Suprapubic skin (tissue), 4 donors: Measurements from ENCODE around the gene WDR76. TPM values are rescaled to one million over a fixed set of nuclear protein-coding genes. Genes with fewer than 3 reads are reported as not detected.

Source experiments
- DNase-seq, 2 donors: peaks; one replicate each; pipeline ENCODE4 v3.0.0-alpha.2; 2019; ENCODE audit warnings: low spot score in 2 of 2
- H3K27ac ChIP-seq: fragments of 200-600 bp; sonication (generic); one replicate; pipeline ENCODE4 v1.5.1; 2019
- H3K27me3 ChIP-seq: fragments of 200-600 bp; sonication (generic); one replicate; pipeline ENCODE4 v1.5.1; 2019
- H3K36me3 ChIP-seq: fragments of 200-600 bp; sonication (generic); one replicate; pipeline ENCODE4 v1.5.1; 2019
- H3K4me1 ChIP-seq: fragments of 200-600 bp; sonication (generic); one replicate; pipeline ENCODE4 v1.5.1; 2019
- H3K4me3 ChIP-seq: fragments of 200-600 bp; sonication (generic); one replicate; pipeline ENCODE4 v1.5.1; 2019; ENCODE audit warnings: mild to moderate bottlenecking
- H3K9me3 ChIP-seq: fragments of 200-600 bp; sonication (generic); one replicate; pipeline ENCODE4 v1.5.1; 2019
- EP300 ChIP-seq: sonication (generic); formaldehyde crosslinking; IDR thresholded peaks from one replicate; pipeline ENCODE4 v1.6.1; 2017; ENCODE audit warnings: antibody characterized with exemption
- POLR2A ChIP-seq, 2 donors: fragments of 450-650 bp; IDR thresholded peaks; one replicate each; pipeline ENCODE4 v1.6.1; 2017; ENCODE audit warnings: antibody characterized with exemption in 2 of 2, mild to moderate bottlenecking in 2 of 2, moderate library complexity in 2 of 2
- POLR2AphosphoS5 ChIP-seq, 3 donors: sonication (generic); formaldehyde crosslinking; IDR thresholded peaks; one replicate each; pipeline ENCODE4 v1.6.1; 2017; ENCODE audit warnings: antibody characterized with exemption in 3 of 3
- WGBS: methylation state at CpG from one replicate; pipeline ENCODE4 v1.1.5; 2018; 5-methylcytosine and 5-hydroxymethylcytosine counted together
- total RNA-seq, 4 donors: library from RNA; depleted of rRNA; stranded (reverse); fragments of >200 nt; gene quantifications; one replicate each; pipeline ENCODE4 v1.1.0, GENCODE V29; 2016
- TF ChIP-seq, protein P1 (sequence below), 2 donors: fragments of 200-600 bp in 1 of 2; fragments of 450-650 bp in 1 of 2; sonication (generic) in 1 of 2; IDR thresholded peaks; one replicate each; pipeline ENCODE4 v1.5.1; 2016 to 2019; ENCODE audit warnings: antibody characterized with exemption in 2 of 2, mild to moderate bottlenecking in 1 of 2, moderate library complexity in 1 of 2

The WDR76 gene
- total RNA-seq, 4 donors from 2014 or later, result 5.2 to 7.8 (median 5.8) TPM

DNA sequence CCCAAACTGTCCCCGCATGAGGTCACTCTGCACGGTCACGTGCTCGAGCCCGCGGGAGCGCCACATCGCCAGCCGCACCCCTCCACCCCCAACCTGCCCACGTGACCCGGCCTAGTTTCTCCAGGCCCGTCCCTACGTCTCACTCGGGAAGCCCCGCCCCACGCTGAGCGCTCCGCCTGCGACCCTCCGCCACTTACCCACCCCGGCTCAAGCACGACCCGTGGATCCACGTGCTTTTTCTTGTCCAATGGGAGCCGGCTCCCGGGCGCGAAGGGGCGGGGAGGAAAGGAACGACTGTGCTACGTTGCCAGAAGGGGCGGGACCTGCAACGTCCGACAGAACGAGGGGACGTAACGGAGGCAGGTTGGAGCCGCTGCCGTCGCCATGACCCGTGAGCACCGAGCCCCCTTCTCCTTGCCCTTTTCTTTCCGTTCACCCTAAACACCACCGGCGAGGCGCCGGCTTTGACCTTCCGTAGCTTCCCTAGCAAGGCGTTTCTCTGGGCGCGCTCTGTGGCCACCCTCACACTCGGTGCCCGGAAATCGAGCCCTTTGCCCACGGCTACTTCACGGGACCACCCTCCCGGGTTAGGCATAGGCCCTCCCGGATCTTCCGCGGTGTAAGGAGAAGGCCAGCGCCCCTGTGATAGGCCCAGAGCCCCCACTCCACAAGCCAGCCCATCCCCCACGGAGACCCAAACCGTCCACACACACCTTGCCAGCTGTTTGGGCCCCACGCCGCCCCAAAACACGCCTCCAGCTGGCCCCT lies 34.6 kb upstream of the WDR76 start, which contains the start of gene SERF2:
Gene SERF2, plus strand, starts transcription at position 328 of the 768 bp plus-strand sequence. Its CDS starts 57 bp downstream, at position 385.
- H3K9me3 ChIP-seq, result no peaks in the 10 kb centered on the region
- H3K27me3 ChIP-seq, result no peaks in the 10 kb centered on the region
- peaks cover 28% of the 10 kb centered on the region for H3K36me3 ChIP-seq
- H3K27ac ChIP-seq, result peak within 1 kb of the TSS; percentile 99
- peak; percentile 100 for DNase-seq
- H3K4me1 ChIP-seq, result peaks cover 36% of the 10 kb centered on the region
- peak; percentile 86 to 98 for TF ChIP-seq POLR2A (IDR thresholded peaks at IDR 0.05)
- TF ChIP-seq, protein P1, sequence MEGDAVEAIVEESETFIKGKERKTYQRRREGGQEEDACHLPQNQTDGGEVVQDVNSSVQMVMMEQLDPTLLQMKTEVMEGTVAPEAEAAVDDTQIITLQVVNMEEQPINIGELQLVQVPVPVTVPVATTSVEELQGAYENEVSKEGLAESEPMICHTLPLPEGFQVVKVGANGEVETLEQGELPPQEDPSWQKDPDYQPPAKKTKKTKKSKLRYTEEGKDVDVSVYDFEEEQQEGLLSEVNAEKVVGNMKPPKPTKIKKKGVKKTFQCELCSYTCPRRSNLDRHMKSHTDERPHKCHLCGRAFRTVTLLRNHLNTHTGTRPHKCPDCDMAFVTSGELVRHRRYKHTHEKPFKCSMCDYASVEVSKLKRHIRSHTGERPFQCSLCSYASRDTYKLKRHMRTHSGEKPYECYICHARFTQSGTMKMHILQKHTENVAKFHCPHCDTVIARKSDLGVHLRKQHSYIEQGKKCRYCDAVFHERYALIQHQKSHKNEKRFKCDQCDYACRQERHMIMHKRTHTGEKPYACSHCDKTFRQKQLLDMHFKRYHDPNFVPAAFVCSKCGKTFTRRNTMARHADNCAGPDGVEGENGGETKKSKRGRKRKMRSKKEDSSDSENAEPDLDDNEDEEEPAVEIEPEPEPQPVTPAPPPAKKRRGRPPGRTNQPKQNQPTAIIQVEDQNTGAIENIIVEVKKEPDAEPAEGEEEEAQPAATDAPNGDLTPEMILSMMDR (IDR thresholded peaks at IDR 0.05), result no peak
- peak; percentile 87 to 88 (median 87) for TF ChIP-seq POLR2AphosphoS5 (IDR thresholded peaks at IDR 0.05)
- WGBS, result under 1% methylated on average over 27 of the region's 66 CpGs
- H3K4me3 ChIP-seq, result peak within 1 kb of the TSS; percentile 88

DNA sequence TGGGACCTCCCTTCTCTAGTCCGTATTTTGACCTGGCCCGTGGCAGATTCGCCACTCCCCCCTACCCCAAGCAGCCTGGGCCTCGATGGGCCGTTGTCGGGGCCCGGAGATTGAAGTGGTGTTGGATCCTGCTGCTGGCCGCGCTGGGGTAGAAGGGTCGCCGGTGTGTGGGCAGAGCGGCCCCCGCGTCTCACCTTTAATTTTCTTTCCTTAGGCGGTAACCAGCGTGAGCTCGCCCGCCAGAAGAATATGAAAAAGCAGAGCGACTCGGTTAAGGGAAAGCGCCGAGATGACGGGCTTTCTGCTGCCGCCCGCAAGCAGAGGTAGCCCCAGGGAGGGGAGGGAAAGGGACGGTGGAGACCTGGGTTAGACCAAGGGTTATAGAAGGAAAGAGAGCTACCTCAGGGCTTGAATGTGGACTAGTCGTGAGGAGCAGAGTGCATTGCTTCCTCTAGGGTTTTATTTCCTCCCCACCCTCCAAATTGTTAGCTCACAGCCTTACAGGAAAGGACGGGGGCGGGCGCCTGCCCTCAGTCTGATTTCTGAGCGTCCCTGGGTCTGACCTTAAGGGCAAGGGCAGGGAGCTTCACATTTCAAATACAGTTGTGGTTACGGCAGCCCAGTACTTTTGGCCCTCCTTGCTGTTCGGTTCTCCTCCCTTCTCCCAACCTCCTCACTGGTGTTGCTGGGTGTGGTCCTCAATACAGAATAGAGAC lies 33.9 kb upstream of the WDR76 start:
- Histone ChIP-seq H3K4me3 (peak overlapping the region; percentile 88), H3K9me3 (no peaks in the 10 kb centered on the region), H3K4me1 (peaks cover 44% of the 10 kb centered on the region), H3K27ac (peak overlapping the region; percentile 99), H3K27me3 (no peaks in the 10 kb centered on the region), H3K36me3 (peaks cover 35% of the 10 kb centered on the region)
- TF ChIP-seq, protein P1 (IDR thresholded peaks at IDR 0.05), result no peak
- TF ChIP-seq POLR2AphosphoS5 (IDR thresholded peaks at IDR 0.05) (no peak), POLR2A (IDR thresholded peaks at IDR 0.05) (no peak), EP300 (no peak)
- no peak for DNase-seq
- under 1% methylated on average over 23 of the region's 33 CpGs for WGBS

DNA sequence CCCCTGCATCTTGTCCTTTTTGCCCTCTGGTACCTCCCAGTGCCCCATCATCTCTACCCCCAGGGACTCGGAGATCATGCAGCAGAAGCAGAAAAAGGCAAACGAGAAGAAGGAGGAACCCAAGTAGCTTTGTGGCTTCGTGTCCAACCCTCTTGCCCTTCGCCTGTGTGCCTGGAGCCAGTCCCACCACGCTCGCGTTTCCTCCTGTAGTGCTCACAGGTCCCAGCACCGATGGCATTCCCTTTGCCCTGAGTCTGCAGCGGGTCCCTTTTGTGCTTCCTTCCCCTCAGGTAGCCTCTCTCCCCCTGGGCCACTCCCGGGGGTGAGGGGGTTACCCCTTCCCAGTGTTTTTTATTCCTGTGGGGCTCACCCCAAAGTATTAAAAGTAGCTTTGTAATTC lies 33.2 kb upstream of the WDR76 start:
- no peaks in the 10 kb centered on the region for H3K9me3 ChIP-seq
- peaks cover 51% of the 10 kb centered on the region for H3K4me1 ChIP-seq
- no peaks in the 10 kb centered on the region for H3K27me3 ChIP-seq
- H3K36me3 ChIP-seq, result peaks cover 38% of the 10 kb centered on the region
- TF ChIP-seq POLR2AphosphoS5 (IDR thresholded peaks at IDR 0.05), result no peak
- H3K27ac ChIP-seq, result peak overlapping the region; percentile 99
- DNase-seq, result no peak
- H3K4me3 ChIP-seq, result peak overlapping the region; percentile 88
- WGBS, result 74% methylated on average over 10 of the region's 10 CpGs

DNA sequence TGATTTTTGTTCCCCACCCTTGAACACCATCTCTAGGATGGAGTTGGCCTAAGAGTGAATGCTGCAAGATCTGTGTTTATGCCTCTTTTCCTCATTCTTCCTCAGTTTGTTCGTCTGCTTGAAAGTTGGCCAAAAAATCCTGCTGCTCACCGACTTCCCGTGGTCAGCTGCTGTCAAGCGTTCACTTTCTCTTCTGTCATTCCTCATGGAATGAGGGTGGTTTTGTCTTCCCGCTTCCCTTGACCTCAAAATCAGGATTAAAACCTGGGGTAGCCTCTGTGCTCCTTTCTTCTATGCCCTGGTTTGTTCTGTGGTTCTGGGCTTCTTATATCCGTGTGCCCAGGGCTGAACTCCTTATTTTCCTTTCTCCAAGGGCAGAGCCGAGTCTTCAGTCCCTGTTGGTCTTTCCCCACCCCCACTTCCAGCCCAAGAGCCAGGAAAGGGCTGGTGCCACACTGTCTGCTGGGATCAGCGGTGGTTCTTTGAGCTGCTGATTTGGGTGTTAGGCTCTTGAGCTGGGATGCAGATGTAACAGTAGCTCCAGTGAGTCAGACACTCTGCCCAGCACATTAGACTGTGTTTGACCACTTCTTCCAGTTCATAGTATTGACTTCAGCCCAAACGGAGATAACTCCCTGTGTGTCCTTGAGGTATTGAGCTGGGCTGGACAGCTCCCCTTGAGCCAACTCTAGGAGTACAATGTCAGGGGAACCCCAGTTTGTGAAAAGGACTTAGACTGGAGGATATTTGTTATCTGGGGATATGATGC lies 32.3 kb upstream of the WDR76 start:
- Histone ChIP-seq H3K27me3 (no peaks in the 10 kb centered on the region), H3K4me1 (peaks cover 59% of the 10 kb centered on the region), H3K36me3 (peaks cover 44% of the 10 kb centered on the region), H3K27ac (peak overlapping the region; percentile 99), H3K4me3 (peak overlapping the region; percentile 88), H3K9me3 (no peaks in the 10 kb centered on the region)
- WGBS, result 85% methylated on average over 9 of the region's 9 CpGs
- no peak for TF ChIP-seq EP300
- no peak for TF ChIP-seq POLR2AphosphoS5 (IDR thresholded peaks at IDR 0.05)
- no peak for TF ChIP-seq POLR2A (IDR thresholded peaks at IDR 0.05)
- TF ChIP-seq, protein P1 (IDR thresholded peaks at IDR 0.05), result no peak
- no peak for DNase-seq

DNA sequence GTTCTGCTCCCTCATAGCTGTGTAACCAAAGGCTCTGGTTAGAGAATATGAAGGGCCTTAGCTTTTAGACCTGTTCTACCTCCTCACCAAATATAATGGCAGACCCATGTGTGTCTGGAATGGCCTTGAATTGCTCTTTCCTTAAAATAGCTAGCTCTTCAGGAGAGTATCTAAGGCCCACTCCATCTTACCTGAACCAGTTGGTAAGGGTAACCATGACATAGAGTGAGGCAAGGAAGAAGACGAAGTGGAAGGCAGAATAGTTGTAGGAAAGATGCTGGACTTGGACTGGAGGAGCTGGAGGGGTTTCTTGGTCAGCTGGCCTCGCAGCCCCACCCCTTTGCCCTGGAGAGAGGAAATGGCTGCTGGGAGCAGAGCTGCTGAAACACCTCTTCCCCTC lies 31.6 kb upstream of the WDR76 start:
- Histone ChIP-seq H3K36me3 (peaks cover 48% of the 10 kb centered on the region), H3K4me1 (peaks cover 66% of the 10 kb centered on the region), H3K9me3 (no peaks in the 10 kb centered on the region), H3K4me3 (no peak overlapping the region), H3K27me3 (no peaks in the 10 kb centered on the region), H3K27ac (peak overlapping the region; percentile 99)
- DNase-seq, result no peak
- TF ChIP-seq, protein P1 (IDR thresholded peaks at IDR 0.05), result no peak
- TF ChIP-seq EP300 (no peak), POLR2A (IDR thresholded peaks at IDR 0.05) (no peak), POLR2AphosphoS5 (IDR thresholded peaks at IDR 0.05) (no peak)
- WGBS, result 73% methylated on average over 2 of the region's 2 CpGs
